Peyer's patch (tissue), 4 donors: ENCODE results near the gene C10orf67. TPM values are rescaled to one million over a fixed set of nuclear protein-coding genes. Genes with fewer than 3 reads are reported as not detected.

Experiments
- DNase-seq, 3 donors: peaks; one replicate each; pipeline ENCODE4 v3.0.0-alpha.2; 2017 to 2019
- H3K27ac ChIP-seq, 4 donors: fragments of 200-600 bp; sonication (generic); one replicate each; pipeline ENCODE4 v1.5.1; 2016 to 2019
- H3K27me3 ChIP-seq, 2 donors: fragments of 200-600 bp; sonication (generic); one replicate each; pipeline ENCODE4 v1.5.1; 2019
- H3K36me3 ChIP-seq, 3 donors: fragments of 200-600 bp; sonication (generic); one replicate each; pipeline ENCODE4 v1.5.1; 2016 to 2019
- H3K4me1 ChIP-seq, 4 donors: fragments of 200-600 bp; sonication (generic); one replicate each; pipeline ENCODE4 v1.5.1; 2016 to 2019
- H3K4me3 ChIP-seq, 4 donors: fragments of 200-600 bp; sonication (generic); 1 replicate in 3 of 4; 2 replicates in 1 of 4; pipeline ENCODE4 v1.5.1; 2016 to 2019; ENCODE audit warnings: mild to moderate bottlenecking in 1 of 4
- H3K9me3 ChIP-seq, 4 donors: fragments of 200-600 bp; sonication (generic); one replicate each; pipeline ENCODE4 v1.5.1; 2016 to 2019; ENCODE audit warnings: mild to moderate bottlenecking in 1 of 4
- CTCF ChIP-seq, 6 experiments: fragments of 450-650 bp in 4 of 6; fragments of 200-600 bp in 2 of 6; sonication (generic) in 1 of 6; IDR thresholded peaks; one replicate each; pipeline ENCODE4 v1.5.1; 2017 to 2019; ENCODE audit warnings: antibody characterized with exemption in 6 of 6, mild to moderate bottlenecking in 3 of 6, moderate library complexity in 1 of 6
- POLR2A ChIP-seq, 2 donors: fragments of 450-650 bp; IDR thresholded peaks; one replicate each; pipeline ENCODE4 v1.5.1; 2017; ENCODE audit warnings: antibody characterized with exemption in 2 of 2, mild to moderate bottlenecking in 2 of 2, moderate library complexity in 2 of 2
- total RNA-seq, 4 donors: library from RNA; depleted of rRNA; stranded (reverse); fragments of >200 nt; gene quantifications; one replicate each; pipeline ENCODE4 v1.1.0, GENCODE V29; 2016

C10orf67 gene
- total RNA-seq, 4 donors from 2014 or later: 1.2 TPM; not detected in 3

- no peaks in the 10 kb centered on the region for H3K9me3 ChIP-seq
- peaks cover 0 to 12% of the 10 kb centered on the region in 2 donors for H3K27me3 ChIP-seq
- no peaks in the 10 kb centered on the region for H3K4me1 ChIP-seq
- H3K4me3 ChIP-seq: no peak overlapping the region
- H3K36me3 ChIP-seq: no peaks in the 10 kb centered on the region
- DNase-seq: no peak
- TF ChIP-seq CTCF (IDR thresholded peaks at IDR 0.05): no peak
- H3K27ac ChIP-seq: no peak overlapping the region
Measured at GRCh38 chr10:23200586-23200985, 144.0 kb downstream of the C10orf67 start.

GRCh38 chr10:23199768-23200511, 144.7 kb downstream of the C10orf67 start:
- no peak for DNase-seq
- no peak for TF ChIP-seq CTCF (IDR thresholded peaks at IDR 0.05)
- no peak for TF ChIP-seq POLR2A (IDR thresholded peaks at IDR 0.05)
- no peaks in the 10 kb centered on the region for H3K36me3 ChIP-seq
- peaks cover 0 to 17% of the 10 kb centered on the region in 2 donors for H3K27me3 ChIP-seq
- no peaks in the 10 kb centered on the region for H3K9me3 ChIP-seq
- H3K4me1 ChIP-seq: no peaks in the 10 kb centered on the region
- no peak overlapping the region for H3K27ac ChIP-seq
- H3K4me3 ChIP-seq: no peak overlapping the region

- H3K27ac ChIP-seq: no peak overlapping the region
- TF ChIP-seq POLR2A (IDR thresholded peaks at IDR 0.05): no peak
- TF ChIP-seq CTCF (IDR thresholded peaks at IDR 0.05): no peak
- no peak for DNase-seq
Measured at GRCh38 chr10:23198940-23199767, 145.4 kb downstream of the C10orf67 start.

GRCh38 chr10:23198610-23198939, 146.0 kb downstream of the C10orf67 start:
- Histone ChIP-seq H3K27me3 (peaks cover 4 to 19% of the 10 kb centered on the region in 2 donors), H3K36me3 (no peaks in the 10 kb centered on the region), H3K27ac (no peak overlapping the region), H3K4me1 (no peaks in the 10 kb centered on the region), H3K4me3 (no peak overlapping the region), H3K9me3 (no peaks in the 10 kb centered on the region)
- TF ChIP-seq POLR2A (IDR thresholded peaks at IDR 0.05) (no peak), CTCF (IDR thresholded peaks at IDR 0.05) (no peak)
- DNase-seq: no peak

More at GRCh38 chr10:23198940-23199767, 145.4 kb downstream of the C10orf67 start:
- Histone ChIP-seq H3K27me3 (peaks cover 0 to 23% of the 10 kb centered on the region in 2 donors), H3K36me3 (no peaks in the 10 kb centered on the region), H3K4me1 (no peaks in the 10 kb centered on the region), H3K4me3 (no peak overlapping the region), H3K9me3 (no peaks in the 10 kb centered on the region)

GRCh38 chr10:23197416-23197861, 147.2 kb downstream of the C10orf67 start:
- Histone ChIP-seq H3K9me3 (no peaks in the 10 kb centered on the region), H3K4me1 (peaks cover 0 to 2% (median 0%) of the 10 kb centered on the region in 4 donors), H3K27ac (no peak overlapping the region), H3K27me3 (peaks cover 4 to 26% of the 10 kb centered on the region in 2 donors), H3K36me3 (no peaks in the 10 kb centered on the region), H3K4me3 (no peak overlapping the region)
- TF ChIP-seq CTCF (IDR thresholded peaks at IDR 0.05) (no peak), POLR2A (IDR thresholded peaks at IDR 0.05) (no peak)
- no peak for DNase-seq
